Brain microvascular endothelial cell (primary cell): Measurements from ENCODE around the gene TUNAR.

Source experiments
- DNase-seq: peaks from one replicate; pipeline ENCODE4 v3.0.0-alpha.2; 2020
- H3K27ac ChIP-seq: fragments of 250-450 bp; sonication (Bioruptor Pico); 2 replicates; pipeline ENCODE4 v1.5.1; 2020; ENCODE audit warnings: mild to moderate bottlenecking, moderate library complexity
- H3K27me3 ChIP-seq: fragments of 250-450 bp; sonication (Bioruptor Pico); replicated peaks from 2 replicates; pipeline ENCODE4 v1.5.1; 2020; ENCODE audit warnings: mild to moderate bottlenecking
- H3K36me3 ChIP-seq: fragments of 250-450 bp; sonication (Bioruptor Pico); replicated peaks from 2 replicates; pipeline ENCODE4 v1.5.1; 2020; ENCODE audit warnings: mild to moderate bottlenecking
- H3K4me3 ChIP-seq: 2 replicates; pipeline ENCODE4 v1.5.1; 2011; ENCODE audit warnings: low read depth, mild to moderate bottlenecking, control low read depth, low read length, moderate library complexity
- in situ Hi-C: cut with HindIII; loops from 2 replicates; pipeline ENCODE4 v1.10.0; 2017; ENCODE audit warnings: low sequenced_read_pairs, low pct_ligation_motif_present
- TF ChIP-seq, protein P1 (sequence below): IDR thresholded peaks from 2 replicates; pipeline ENCODE4 v1.5.1; 2011; ENCODE audit warnings: low read depth, mild to moderate bottlenecking, moderate library complexity, low read length, control low read depth, inconsistent platforms; ENCODE audit errors: missing control alignments

The TUNAR gene

GRCh38 chr14:95920769-95921438, 44.3 kb downstream of the TUNAR start:
- Histone ChIP-seq H3K27ac (no peak overlapping the region), H3K36me3 (no peaks in the 10 kb centered on the region), H3K27me3 (no peaks in the 10 kb centered on the region), H3K4me3 (no peak overlapping the region)
- in situ Hi-C loops, result no loop called here
- TF ChIP-seq, protein P1, sequence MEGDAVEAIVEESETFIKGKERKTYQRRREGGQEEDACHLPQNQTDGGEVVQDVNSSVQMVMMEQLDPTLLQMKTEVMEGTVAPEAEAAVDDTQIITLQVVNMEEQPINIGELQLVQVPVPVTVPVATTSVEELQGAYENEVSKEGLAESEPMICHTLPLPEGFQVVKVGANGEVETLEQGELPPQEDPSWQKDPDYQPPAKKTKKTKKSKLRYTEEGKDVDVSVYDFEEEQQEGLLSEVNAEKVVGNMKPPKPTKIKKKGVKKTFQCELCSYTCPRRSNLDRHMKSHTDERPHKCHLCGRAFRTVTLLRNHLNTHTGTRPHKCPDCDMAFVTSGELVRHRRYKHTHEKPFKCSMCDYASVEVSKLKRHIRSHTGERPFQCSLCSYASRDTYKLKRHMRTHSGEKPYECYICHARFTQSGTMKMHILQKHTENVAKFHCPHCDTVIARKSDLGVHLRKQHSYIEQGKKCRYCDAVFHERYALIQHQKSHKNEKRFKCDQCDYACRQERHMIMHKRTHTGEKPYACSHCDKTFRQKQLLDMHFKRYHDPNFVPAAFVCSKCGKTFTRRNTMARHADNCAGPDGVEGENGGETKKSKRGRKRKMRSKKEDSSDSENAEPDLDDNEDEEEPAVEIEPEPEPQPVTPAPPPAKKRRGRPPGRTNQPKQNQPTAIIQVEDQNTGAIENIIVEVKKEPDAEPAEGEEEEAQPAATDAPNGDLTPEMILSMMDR, result no peak
- DNase-seq, result no peak

- Histone ChIP-seq H3K4me3 (no peak overlapping the region), H3K36me3 (no peaks in the 10 kb centered on the region), H3K27ac (no peak overlapping the region), H3K27me3 (no peaks in the 10 kb centered on the region)
- DNase-seq, result no peak
- TF ChIP-seq, protein P1, result no peak
- in situ Hi-C loops, result no loop called here
Observed at GRCh38 chr14:95922080-95922479, 45.4 kb downstream of the TUNAR start.

DNA sequence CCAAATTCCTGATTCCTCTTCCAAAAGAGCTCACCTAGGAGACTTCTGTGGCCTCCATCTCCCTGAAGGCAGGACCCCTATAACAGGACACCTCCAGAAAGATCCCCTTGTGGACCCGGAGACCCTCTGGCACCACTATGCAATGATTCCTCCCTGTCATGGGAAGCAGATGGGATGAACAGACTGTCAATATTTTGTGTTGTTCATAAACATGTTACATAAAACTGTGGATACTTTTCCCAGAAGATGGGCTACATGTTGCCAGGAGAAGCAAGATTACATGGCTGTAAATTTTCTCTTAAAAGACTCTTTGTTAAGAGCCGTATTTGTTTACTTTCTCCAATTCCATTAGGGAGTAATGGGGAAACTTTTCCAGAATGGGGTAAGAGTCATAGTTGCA, 52.1 kb downstream of the TUNAR start:
- in situ Hi-C loops, result no loop called here
- TF ChIP-seq, protein P1, result no peak

DNA sequence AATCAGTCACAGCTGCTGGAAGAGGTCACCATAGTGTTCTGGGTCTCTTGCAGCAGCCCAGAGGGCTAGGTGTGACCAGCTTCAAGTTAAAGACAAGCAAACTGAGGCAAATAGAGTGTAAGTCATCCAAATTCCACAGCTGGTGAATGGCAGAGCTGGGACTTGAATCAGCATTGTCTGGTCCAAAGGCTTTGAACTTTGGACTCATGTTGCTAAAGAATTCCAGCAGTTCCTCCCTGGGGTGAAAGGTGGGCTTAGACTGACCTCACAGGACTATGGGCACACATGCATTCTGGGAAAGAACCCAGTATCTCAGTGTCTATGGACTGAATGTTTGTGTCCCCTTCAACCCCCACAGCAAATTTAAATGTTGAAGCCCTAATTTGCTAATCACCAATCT, 54.8 kb downstream of the TUNAR start:
- DNase-seq, result no peak
- Histone ChIP-seq H3K27ac (no peak overlapping the region), H3K36me3 (no peaks in the 10 kb centered on the region), H3K27me3 (no peaks in the 10 kb centered on the region), H3K4me3 (no peak overlapping the region)
- in situ Hi-C loops, result no loop called here
- TF ChIP-seq, protein P1, result no peak

More for the DNA sequence above, 52.1 kb downstream of the TUNAR start:
- DNase-seq, result no peak
- Histone ChIP-seq H3K4me3 (no peak overlapping the region), H3K36me3 (no peaks in the 10 kb centered on the region), H3K27me3 (no peaks in the 10 kb centered on the region), H3K27ac (no peak overlapping the region)

DNA sequence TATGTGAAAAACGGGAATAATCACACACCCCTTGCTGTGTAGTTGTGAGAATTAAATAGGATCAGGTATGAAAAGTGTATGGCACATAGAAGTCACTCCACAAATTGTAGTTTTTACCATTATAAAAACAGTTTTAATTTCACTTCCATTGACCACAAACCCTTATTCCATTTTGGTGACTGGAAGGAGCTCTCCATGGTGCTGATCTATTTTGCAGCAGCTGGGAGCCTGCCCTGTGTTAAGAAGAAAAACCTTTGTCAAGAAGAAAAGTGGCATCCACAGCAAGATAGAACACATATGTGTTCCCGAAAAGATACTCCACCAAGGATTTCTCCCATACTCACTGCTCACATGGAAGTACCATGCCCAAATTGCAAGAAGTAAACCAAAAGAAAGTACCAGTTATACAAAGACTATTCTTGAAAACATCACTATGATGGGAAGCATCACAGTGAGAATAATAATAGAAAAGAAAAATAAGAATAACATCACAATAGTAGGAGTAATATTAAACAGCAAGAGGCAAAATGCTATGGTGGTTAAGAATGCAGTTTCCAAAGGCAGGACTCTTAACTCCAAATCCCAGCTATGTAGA, 58.7 kb downstream of the TUNAR start:
- Histone ChIP-seq H3K36me3 (no peaks in the 10 kb centered on the region), H3K27ac (no peak overlapping the region), H3K27me3 (no peaks in the 10 kb centered on the region), H3K4me3 (no peak overlapping the region)
- TF ChIP-seq, protein P1, result no peak
- peak; percentile 9 for DNase-seq
- in situ Hi-C loops, result no loop called here
